OCI-LY7 (cell line): Measurements from ENCODE around the gene SLC25A21.

Experiments
- CTCF ChIP-seq: fragments of 200-600 bp; sonication (generic); conservative IDR thresholded peaks from 2 replicates; pipeline ENCODE4 v1.5.1; 2014; ENCODE audit warnings: mild to moderate bottlenecking, antibody characterized with exemption, low read length, moderate library complexity, mixed read lengths
- EZH2phosphoT487 ChIP-seq: fragments of 200-600 bp; sonication (generic); IDR thresholded peaks from 2 replicates; pipeline ENCODE4 v1.6.1; 2018; ENCODE audit warnings: low read depth, borderline replicate concordance, mild to moderate bottlenecking, mixed run types, antibody characterized with exemption, low read length, moderate library complexity, mixed read lengths

DNA sequence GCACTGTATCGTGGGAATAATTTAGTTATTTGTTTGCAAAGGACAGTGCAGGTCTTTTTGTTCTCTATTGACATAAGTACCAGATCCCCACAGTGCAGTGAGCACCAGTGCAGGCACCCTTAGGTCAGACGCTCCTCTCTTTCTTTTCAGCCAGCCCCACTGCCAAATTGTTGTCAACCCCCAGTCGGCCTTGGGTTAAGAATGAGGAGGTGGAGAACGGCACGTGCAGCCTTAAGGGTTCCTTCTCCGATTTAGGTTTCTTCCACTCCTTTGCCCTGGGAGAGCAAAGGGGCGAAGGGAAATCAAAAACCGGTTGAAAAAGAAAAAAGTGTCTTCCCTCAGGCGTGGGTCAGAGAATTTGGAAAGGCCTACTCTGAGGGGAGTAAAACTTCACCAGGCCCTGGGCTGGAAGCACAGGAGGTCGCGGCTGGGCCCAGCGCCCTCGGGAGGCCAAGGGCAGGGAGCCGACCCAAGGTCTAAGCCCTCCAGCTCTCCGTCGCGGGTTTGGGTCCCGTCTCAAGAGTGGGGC, 506.5 kb downstream of the SLC25A21 start:
- TF ChIP-seq CTCF (no peak), EZH2phosphoT487 (no peak)
